ENCODE results near the gene MRO.

DNA sequence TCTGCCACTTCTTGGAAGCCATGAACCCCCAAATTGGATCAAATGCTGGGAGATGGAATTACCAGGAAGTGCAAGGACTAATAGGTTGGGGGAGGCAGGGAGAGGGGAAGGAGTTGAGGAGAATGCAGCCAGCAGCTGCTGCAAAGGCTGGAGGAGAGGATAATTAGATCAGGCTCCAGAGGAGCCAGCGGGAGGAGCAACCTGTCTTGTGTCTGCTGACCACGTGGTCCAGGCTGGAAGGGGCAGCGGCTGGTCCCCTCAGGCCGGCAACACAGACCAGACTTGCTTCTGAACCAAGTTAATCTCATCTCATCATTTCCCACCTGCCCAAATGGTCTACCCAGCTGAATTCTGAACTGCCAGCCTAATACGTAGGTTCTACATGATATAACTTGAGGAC is 68.3 kb downstream of the MRO start:
- TF ChIP-seq POLR2A (IDR thresholded peaks at IDR 0.05) (no peak), CTCF (IDR thresholded peaks at IDR 0.05 in 4 of 5, conservative IDR thresholded peaks at IDR 0.05 in 1 of 5) (no peak)
